ENCODE results near the gene NUAK1. TPM values are rescaled to one million over a fixed set of nuclear protein-coding genes. Genes with fewer than 3 reads are reported as not detected.

The NUAK1 gene
- total RNA-seq, 1 experiment from 2014 or later: 7.4 TPM

- TF ChIP-seq REST (IDR thresholded peaks at IDR 0.05; ENCODE audit: low read depth) (no peak), CEBPB (IDR thresholded peaks at IDR 0.05; ENCODE audit: low read depth) (no peak), ZFX (IDR thresholded peaks at IDR 0.05) (no peak), SP1 (IDR thresholded peaks at IDR 0.05; ENCODE audit: low read depth) (no peak), POLR2A (IDR thresholded peaks at IDR 0.05; ENCODE audit: borderline replicate concordance, extremely low read depth, insufficient read depth, insufficient read length) (no peak)
These were observed 459 bp downstream of the NUAK1 start (continued) for GRCh38 chr12:106138357-106138632.

GRCh38 chr12:106137530-106138356 is 1.0 kb downstream of the NUAK1 start:
- TSS peak; percentile 47 for BruUV-seq (replicated peaks)
- Histone ChIP-seq H3K9me3 (ENCODE audit: control insufficient read depth in 1 of 2, insufficient read depth in 1 of 2, low read depth in 1 of 2, low read length in 2 of 2) (no peaks in the 10 kb centered on the region), H4K20me1 (ENCODE audit: insufficient read depth) (no peaks in the 10 kb centered on the region), H3K4me2 (ENCODE audit: low read length) (peak overlapping the region; percentile 90), H2AFZ (ENCODE audit: low read depth, low read length, poor library complexity, severe bottlenecking) (no peak overlapping the region), H3K27ac (ENCODE audit: low read depth, low read length) (peak overlapping the region; percentile 93; the same call in 1 of the 2 replicates), H3K79me2 (ENCODE audit: insufficient read depth, low read length) (no peaks in the 10 kb centered on the region), H3K4me1 (ENCODE audit: control insufficient read depth in 1 of 2, insufficient read depth in 2 of 2, low read length in 2 of 2) (peaks cover 27 to 34% of the 10 kb centered on the region in 2 experiments), H3K36me3 (ENCODE audit: control insufficient read depth in 1 of 2, insufficient read depth in 2 of 2, low read length in 2 of 2) (no peaks in the 10 kb centered on the region), H3K9ac (ENCODE audit: low read length) (no peak overlapping the region), H3K27me3 (ENCODE audit: insufficient read depth, low read length) (no peaks in the 10 kb centered on the region), H3K9me2 (ENCODE audit: insufficient read depth) (no peaks in the 10 kb centered on the region), H3K4me3 (replicated peaks in 1 of 2; ENCODE audit: low read depth in 1 of 2, low read length in 2 of 2) (peak overlapping the region in 1 of 2 experiments; percentile 66; a peak in 3 of 4 replicates)
- ATAC-seq: no peak
- ChIA-PET POLR2A (no interaction called here), CTCF (interaction anchor here (1.4 to 6.2 kb wide), 2 partner anchors 21 to 717 kb away, joined by 3 to 36 read pairs; no protein-coding TSS in a partner anchor), RAD21 (ENCODE audit: low non-redundant PET in 1 of 2, low total read pairs in 2 of 2, uncharacterized antibody in 2 of 2, unreplicated experiment in 2 of 2) (no interaction called here)
- intact Hi-C loops (cut with micrococcal nuclease): loop anchor here (2.0 to 10.0 kb wide), 3 partner anchors 433 to 1933 kb away; no protein-coding TSS in a partner anchor
- DNase-seq (ENCODE audit: low read depth, low spot score): no peak
- TF ChIP-seq SIN3A (IDR thresholded peaks at IDR 0.05; ENCODE audit: low read depth) (no peak), POLR2AphosphoS5 (IDR thresholded peaks at IDR 0.05; ENCODE audit: low read depth, low read length) (no peak), EGR1 (IDR thresholded peaks at IDR 0.05; ENCODE audit: low read depth) (no peak), ZBTB33 (IDR thresholded peaks at IDR 0.05; ENCODE audit: extremely low read depth, insufficient replicate concordance, low read length) (no peak), ZNF274 (IDR thresholded peaks at IDR 0.05; ENCODE audit: low read depth, low read length) (no peak), TCF7L2 (IDR thresholded peaks at IDR 0.05; ENCODE audit: borderline replicate concordance, extremely low read depth, insufficient read depth, insufficient read length) (no peak), YY1 (IDR thresholded peaks at IDR 0.05; ENCODE audit: extremely low read depth, insufficient replicate concordance, low read depth, low read length) (no peak), REST (IDR thresholded peaks at IDR 0.05; ENCODE audit: low read depth) (no peak), ZFX (IDR thresholded peaks at IDR 0.05) (no peak), ELF1 (IDR thresholded peaks at IDR 0.05; ENCODE audit: borderline replicate concordance, low read depth) (no peak), MAX (IDR thresholded peaks at IDR 0.05) (no peak)

All from HCT116 (cell line).